Osteoblast (primary cell): ENCODE results near the gene APLP2. TPM values are rescaled to one million over a fixed set of nuclear protein-coding genes. Genes with fewer than 3 reads are reported as not detected.
"Not testable (repeated sequence)": the region's sequence is repeated elsewhere in the genome, so short reads cannot be mapped to it uniquely, and the experiment has no call there.

Source experiments
- DNase-seq: peaks from one replicate; pipeline ENCODE4 v3.0.0; 2011; ENCODE audit warnings: low spot score, mixed read lengths; ENCODE audit not compliant: insufficient read length; ENCODE audit errors: missing footprints
- H2AFZ ChIP-seq: 2 replicates; pipeline ENCODE4 v1.6.0; 2011; ENCODE audit warnings: mild to moderate bottlenecking, low read length
- H3K27ac ChIP-seq: 2 replicates; pipeline ENCODE4 v1.5.1; 2011; ENCODE audit warnings: mild to moderate bottlenecking, low read depth, low read length, moderate library complexity
- H3K27me3 ChIP-seq: 2 replicates; pipeline ENCODE4 v1.6.0; 2012; ENCODE audit warnings: mild to moderate bottlenecking, control low read depth, inconsistent platforms, low read length, moderate library complexity; ENCODE audit not compliant: insufficient read depth
- H3K36me3 ChIP-seq: 2 replicates; pipeline ENCODE4 v1.5.1; 2011; ENCODE audit warnings: mild to moderate bottlenecking, low read length, control low read depth, moderate library complexity; ENCODE audit not compliant: insufficient read depth
- H3K4me1 ChIP-seq: 2 replicates; pipeline ENCODE4 v1.5.1; 2011; ENCODE audit warnings: mild to moderate bottlenecking, low read length, control low read depth, moderate library complexity; ENCODE audit not compliant: insufficient read depth
- H3K4me2 ChIP-seq: 2 replicates; pipeline ENCODE4 v1.6.0; 2011; ENCODE audit warnings: mild to moderate bottlenecking, low read length; ENCODE audit not compliant: insufficient read depth
- H3K4me3 ChIP-seq: fragments of 200-600 bp; sonication (generic); 3 replicates; pipeline ENCODE4 v1.5.1; 2012; ENCODE audit warnings: mild to moderate bottlenecking, low read length, inconsistent platforms; ENCODE audit not compliant: insufficient read depth
- H3K79me2 ChIP-seq: 2 replicates; pipeline ENCODE4 v1.6.0; 2012; ENCODE audit warnings: mild to moderate bottlenecking, low read length, control low read depth, inconsistent platforms; ENCODE audit not compliant: insufficient read depth
- H3K9me3 ChIP-seq: 2 replicates; pipeline ENCODE4 v1.5.1; 2011; ENCODE audit warnings: low read depth, low read length, control low read depth
- H4K20me1 ChIP-seq: 2 replicates; pipeline ENCODE4 v1.6.0; 2012; ENCODE audit warnings: mild to moderate bottlenecking, low read length, control low read depth; ENCODE audit not compliant: insufficient read depth
- CTCF ChIP-seq: IDR thresholded peaks from 2 replicates; pipeline ENCODE4 v1.5.1; 2011; ENCODE audit warnings: mild to moderate bottlenecking, low read depth, low read length, moderate library complexity; ENCODE audit errors: extremely low read depth
- total RNA-seq: library from RNA; depleted of rRNA; stranded (reverse); fragments of >200 nt; gene quantifications from 2 replicates; pipeline ENCODE4 v1.2.3, GENCODE V29; 2012

Gene APLP2
- total RNA-seq: 326 and 331 TPM in 2 replicates

GRCh38 chr11:130069659-130070108 lies at the start of gene APLP2:
TSS of gene APLP2 (plus strand) at chr11:130069894. CDS start at chr11:130069978, 84 bp downstream.
- peak within 1 kb of the TSS; percentile 96 for H2AFZ ChIP-seq
- peaks cover 6% of the 10 kb centered on the region for H3K4me1 ChIP-seq
- peak; percentile 99 for DNase-seq
- no peaks in the 10 kb centered on the region for H3K9me3 ChIP-seq
- H3K27ac ChIP-seq: peak within 1 kb of the TSS; percentile 57
- peak within 1 kb of the TSS; percentile 81 for H3K4me3 ChIP-seq
- peaks cover 20% of the 10 kb centered on the region for H4K20me1 ChIP-seq
- H3K79me2 ChIP-seq: peaks cover 47% of the 10 kb centered on the region
- no peak for TF ChIP-seq CTCF
- peak within 1 kb of the TSS; percentile 84 for H3K4me2 ChIP-seq
- no peaks in the 10 kb centered on the region for H3K36me3 ChIP-seq
- no peaks in the 10 kb centered on the region for H3K27me3 ChIP-seq

- H3K4me1 ChIP-seq: peaks cover 13% of the 10 kb centered on the region
- no peak for TF ChIP-seq CTCF
- no peak overlapping the region for H3K4me3 ChIP-seq
- no peak overlapping the region for H3K27ac ChIP-seq
- H2AFZ ChIP-seq: no peak overlapping the region
- DNase-seq: no peak
- no peaks in the 10 kb centered on the region for H3K27me3 ChIP-seq
- H3K4me2 ChIP-seq: no peak overlapping the region
- no peaks in the 10 kb centered on the region for H3K36me3 ChIP-seq
- no peaks in the 10 kb centered on the region for H4K20me1 ChIP-seq
- no peaks in the 10 kb centered on the region for H3K9me3 ChIP-seq
- no peaks in the 10 kb centered on the region for H3K79me2 ChIP-seq
Measured at GRCh38 chr11:130020323-130020722, 49.4 kb upstream of the APLP2 start.

GRCh38 chr11:130021606-130022005 lies 48.1 kb upstream of the APLP2 start:
- DNase-seq, H2AFZ ChIP-seq, H3K4me3 ChIP-seq, H3K9me3 ChIP-seq, H3K4me2 ChIP-seq, H3K79me2 ChIP-seq, H4K20me1 ChIP-seq, H3K27me3 ChIP-seq, H3K36me3 ChIP-seq, H3K27ac ChIP-seq: not testable (repeated sequence)
- H3K4me1 ChIP-seq: peaks cover 13% of the 10 kb centered on the region

GRCh38 chr11:130022799-130023198 lies 46.9 kb upstream of the APLP2 start:
- TF ChIP-seq CTCF: no peak
- Histone ChIP-seq H3K9me3 (no peaks in the 10 kb centered on the region), H3K36me3 (no peaks in the 10 kb centered on the region), H2AFZ (no peak overlapping the region), H3K4me3 (no peak overlapping the region), H3K4me1 (peaks cover 13% of the 10 kb centered on the region), H3K27me3 (no peaks in the 10 kb centered on the region), H3K79me2 (no peaks in the 10 kb centered on the region), H4K20me1 (no peaks in the 10 kb centered on the region), H3K4me2 (no peak overlapping the region), H3K27ac (no peak overlapping the region)
- no peak for DNase-seq
